ENCODE data around the gene BMPR1A.
A peak's percentile ranks its signal among the peaks of the same experiment; 100 is the strongest.
"Not testable (repeated sequence)": the region's sequence is repeated elsewhere in the genome, so short reads cannot be mapped to it uniquely, and the experiment has no call there.

BMPR1A gene

DNA sequence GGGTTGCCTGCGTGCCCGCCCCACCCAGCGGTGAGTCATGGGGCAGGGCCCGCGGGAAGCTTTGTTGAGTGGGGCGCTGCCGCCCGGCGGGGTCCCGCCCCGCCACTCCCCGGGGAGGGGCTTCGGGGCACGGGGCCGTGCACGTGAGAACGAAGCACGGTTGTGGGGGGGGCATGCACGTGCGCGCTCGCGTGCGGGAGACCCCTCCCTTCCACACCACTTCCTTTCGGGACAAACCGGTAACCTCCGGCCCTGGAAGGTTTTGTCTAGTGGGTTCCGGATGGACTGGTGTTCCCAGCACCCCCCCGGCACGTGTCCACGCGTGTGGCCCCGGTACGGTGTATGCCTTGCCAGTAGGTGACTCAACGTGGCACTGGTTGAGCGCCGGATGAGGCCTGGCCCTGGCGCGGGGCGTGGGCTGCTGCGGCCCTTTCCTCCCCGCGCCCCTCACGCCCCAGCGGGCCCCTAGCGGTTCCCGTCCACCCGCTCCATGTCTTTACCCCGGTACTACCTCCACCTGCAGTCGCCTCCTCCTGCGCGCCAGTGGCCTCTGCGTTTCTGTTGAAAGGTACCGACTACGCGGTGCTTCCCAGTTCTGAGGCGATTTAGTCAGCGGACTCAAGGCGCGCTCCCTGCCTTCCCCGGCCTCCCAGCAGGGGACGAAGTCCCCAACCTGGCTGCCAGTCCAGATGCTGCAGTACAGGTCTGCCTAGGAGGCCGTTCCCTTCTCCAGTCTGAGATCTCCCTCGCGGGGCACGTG, 215.0 kb downstream of the BMPR1A start:
- peak; percentile 86 for DNase-seq

DNA sequence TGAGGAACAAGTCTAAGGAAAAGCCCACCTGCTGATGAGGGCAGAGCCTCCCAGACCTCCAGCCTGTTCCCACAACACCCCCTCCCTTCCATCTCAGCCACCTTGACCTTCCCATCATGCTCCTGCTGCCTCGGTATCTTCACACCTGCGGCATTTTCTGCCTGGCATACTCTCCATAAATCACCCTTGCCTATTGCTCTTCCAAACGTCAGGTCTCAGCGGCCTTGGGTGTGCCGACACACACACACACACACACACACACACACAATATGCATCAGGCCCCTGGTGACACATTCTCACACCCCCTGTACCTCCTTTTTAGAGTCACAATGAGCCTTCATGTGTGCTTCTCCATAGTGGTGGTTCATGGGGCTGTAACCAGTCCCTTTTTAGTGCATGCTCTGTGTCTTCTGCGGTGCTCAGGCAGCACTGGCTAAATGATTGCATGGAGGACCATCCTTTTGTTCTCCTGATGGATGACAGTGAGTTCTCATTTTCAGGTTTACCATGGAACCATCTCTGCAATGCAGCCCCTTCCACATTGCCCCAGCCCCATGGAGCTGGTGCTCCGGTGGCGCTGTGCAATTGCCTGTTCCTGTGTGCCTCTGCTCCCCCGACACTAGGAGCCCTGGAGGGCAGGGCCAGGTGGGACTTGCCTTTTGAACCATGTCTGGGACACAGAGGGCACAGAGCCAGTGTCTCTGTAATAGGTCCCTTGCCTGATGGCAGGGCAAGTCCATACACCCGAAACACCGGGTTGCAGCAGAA, 216.4 kb downstream of the BMPR1A start:
- DNase-seq, result no peak

- DNase-seq, result no peak
Measured at GRCh38 chr10:86974484-86974883, 218.1 kb downstream of the BMPR1A start.

DNA sequence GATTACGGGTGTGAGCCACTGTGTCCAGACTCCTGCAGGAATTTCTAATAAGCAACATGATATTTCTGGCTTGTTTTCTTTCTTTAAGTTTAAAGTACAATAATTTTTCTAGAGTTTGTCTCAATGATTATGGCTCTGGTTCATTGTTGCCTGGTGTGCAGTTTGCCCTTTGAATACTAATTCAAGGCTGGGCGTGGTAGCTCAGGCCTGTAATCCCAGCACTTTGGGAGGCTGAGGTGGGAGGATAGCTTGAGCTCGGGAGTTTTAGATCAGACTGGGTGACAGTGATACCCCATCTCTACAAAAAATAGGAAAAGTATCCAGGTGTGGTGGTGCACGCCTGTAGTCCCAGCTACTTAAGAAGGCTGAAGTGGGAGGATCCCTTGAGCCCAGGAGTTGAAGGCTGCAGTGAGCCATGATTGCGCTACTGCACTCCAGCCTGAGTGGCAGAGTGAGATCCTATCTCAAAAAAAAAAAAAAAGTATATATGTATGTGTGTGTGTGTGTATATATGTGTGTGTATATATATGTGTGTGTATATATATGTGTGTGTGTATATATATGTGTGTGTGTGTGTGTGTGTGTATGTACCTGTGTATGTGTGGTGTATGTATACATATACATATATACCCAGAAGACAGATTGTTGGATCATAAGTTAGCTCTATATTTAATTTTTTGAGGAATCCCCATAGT, 220.1 kb downstream of the BMPR1A start:
- DNase-seq, result no peak

DNA sequence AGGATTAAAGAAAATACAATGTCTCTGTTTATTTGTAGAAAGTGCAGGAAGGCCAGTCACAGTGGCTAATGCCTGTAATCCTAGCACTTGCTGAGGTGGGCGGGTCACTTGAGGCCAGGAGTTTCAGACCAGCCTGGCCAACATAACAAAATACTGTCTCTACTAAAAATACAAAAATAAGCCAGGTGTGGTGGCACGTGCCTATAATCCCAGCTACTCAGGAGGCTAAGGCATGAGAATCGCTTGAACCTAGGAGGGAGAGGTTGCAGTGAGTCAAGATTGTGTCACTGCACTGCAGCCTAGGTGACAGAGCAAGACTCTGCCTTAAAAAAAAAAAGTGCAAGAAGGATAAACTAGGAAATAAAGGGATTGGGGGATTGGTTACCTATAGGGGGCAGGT, 222.0 kb downstream of the BMPR1A start:
- not testable (repeated sequence) for DNase-seq

DNA sequence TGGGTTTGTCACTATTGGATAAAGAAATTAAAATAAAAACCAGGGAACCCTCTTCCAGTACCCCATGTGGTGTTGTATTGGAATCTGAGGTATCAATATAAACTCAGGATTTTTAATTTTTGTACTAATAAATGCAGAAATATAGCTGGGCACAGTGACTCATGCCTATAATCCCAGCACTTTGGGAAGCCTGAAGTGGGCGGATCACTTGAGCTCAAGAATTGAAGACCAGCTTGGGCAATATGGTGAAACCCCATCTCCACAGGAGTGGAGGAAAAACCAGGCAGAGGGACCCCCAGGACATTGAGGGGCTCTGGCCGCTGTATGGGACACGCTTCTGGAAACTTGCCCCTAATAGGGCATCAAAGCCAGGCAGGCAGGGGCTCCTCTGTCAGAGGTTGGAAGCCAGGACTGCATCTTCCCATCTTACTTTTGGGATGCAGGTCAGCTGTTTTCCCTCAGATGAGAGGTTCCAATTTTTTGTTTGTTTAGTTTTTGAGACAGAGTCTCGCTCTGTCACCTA, 222.9 kb downstream of the BMPR1A start:
- DNase-seq, result no peak

- DNase-seq, result no peak
Measured at GRCh38 chr10:86979977-86980448, 223.6 kb downstream of the BMPR1A start.

DNA sequence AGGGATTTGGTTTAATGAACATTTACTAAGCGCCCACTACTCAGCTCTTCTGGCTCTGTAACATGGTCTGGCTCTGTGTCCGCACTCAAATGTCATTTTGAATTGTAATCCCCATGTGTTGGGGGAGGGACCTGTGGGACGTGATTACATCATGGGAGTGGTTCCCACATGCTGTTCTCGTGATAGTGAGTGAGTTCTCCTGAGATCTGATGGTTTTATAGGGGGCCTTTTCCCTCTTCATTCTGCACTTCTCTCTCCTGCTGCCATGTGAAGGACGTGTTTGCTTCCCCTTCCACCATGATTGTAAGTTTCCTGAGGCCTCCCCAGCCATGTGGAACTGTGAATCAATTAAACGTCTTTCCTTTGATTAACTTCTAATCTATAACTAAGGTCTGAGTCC, 224.6 kb downstream of the BMPR1A start:
- DNase-seq, result not testable (repeated sequence)

- DNase-seq, result no peak
Measured at GRCh38 chr10:86981716-86982115, 225.3 kb downstream of the BMPR1A start.

Data from stimulated activated CD4-positive, alpha-beta T cell treated with anti-CD3 and anti-CD28 coated beads, Interleukin-12 subunit alpha, Interleukin-12 subunit beta, amount 100 ng/mL, for 4 hours (primary cell).